ENCODE results near the gene DPP4.
A peak's percentile ranks its signal among the peaks of the same experiment; 100 is the strongest.

Gene DPP4

GRCh38 chr2:161952783-161953191 is 121.2 kb downstream of the DPP4 start:
- no peak for DNase-seq

GRCh38 chr2:161947836-161948235 is 126.2 kb downstream of the DPP4 start:
- no peak for DNase-seq

GRCh38 chr2:161947406-161947805 is 126.6 kb downstream of the DPP4 start:
- DNase-seq, result no peak

DNA sequence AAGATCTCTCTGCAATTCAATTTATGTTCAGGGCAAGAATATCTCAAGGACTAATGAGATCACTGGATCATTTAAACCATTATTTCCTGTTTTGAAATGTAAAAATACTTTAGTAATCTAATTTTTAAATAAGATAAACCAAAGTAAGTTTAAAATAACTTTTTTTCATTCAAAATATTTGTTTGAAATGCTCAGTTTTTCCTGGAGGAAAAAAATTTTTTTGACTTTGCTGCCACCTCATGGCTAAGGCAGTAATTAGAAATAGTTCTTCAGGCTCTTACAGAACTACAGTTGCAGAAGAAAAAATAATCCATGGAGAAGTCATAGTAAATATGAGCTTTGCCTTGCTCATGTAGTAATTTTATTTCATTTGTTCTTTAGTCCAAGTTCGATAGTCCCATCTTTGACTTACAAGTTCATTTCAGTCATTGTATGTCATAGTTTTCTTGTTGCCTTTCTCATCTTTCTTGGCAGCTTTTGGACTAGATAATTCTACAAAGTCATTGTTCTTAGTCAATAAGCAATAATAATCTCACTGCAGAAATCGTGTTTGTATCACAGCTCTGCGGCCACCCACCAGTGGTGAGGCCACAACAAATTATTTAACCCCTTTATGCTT is 127.4 kb downstream of the DPP4 start:
- peak; percentile 44 to 58 for DNase-seq

GRCh38 chr2:161943011-161943410 is 131.0 kb downstream of the DPP4 start:
- no peak for DNase-seq

Measured in inflammatory macrophage (primary cell).